ENCODE measurements around the gene TSFM.

GRCh38 chr12:57741844-57742738 lies 40.5 kb upstream of the TSFM start:
- TF ChIP-seq CTCF (IDR thresholded peaks at IDR 0.05) (no peak; the same call in 1 of the 2 replicates), POLR2AphosphoS5 (IDR thresholded peaks at IDR 0.05; ENCODE audit: low read depth, low read length) (no peak), REST (IDR thresholded peaks at IDR 0.05; ENCODE audit: insufficient read depth in 1 of 2, low read depth in 2 of 2, low read length in 1 of 2) (no peak)

All from Panc1 (cell line).